HPDE6-E6E7 (cell line): ENCODE measurements around the gene COG5.

ENCODE experiments used
- DNase-seq: peaks from one replicate; pipeline ENCODE4 v3.0.0; 2011; ENCODE audit warnings: missing footprints; ENCODE audit errors: extremely low spot score

The COG5 gene

GRCh38 chr7:107394276-107394675 lies 169.4 kb downstream of the COG5 start:
- no peak for DNase-seq

- no peak for DNase-seq
Observed at GRCh38 chr7:107392830-107393229, 170.9 kb downstream of the COG5 start.

GRCh38 chr7:107390916-107391315 lies 172.8 kb downstream of the COG5 start:
- no peak for DNase-seq

GRCh38 chr7:107388604-107389003 lies 175.1 kb downstream of the COG5 start:
- DNase-seq, result no peak

GRCh38 chr7:107387573-107388219 lies 176.0 kb downstream of the COG5 start:
- DNase-seq, result no peak

- DNase-seq, result no peak
Observed at GRCh38 chr7:107387128-107387527, 176.6 kb downstream of the COG5 start.

GRCh38 chr7:107386548-107387102 lies 177.1 kb downstream of the COG5 start:
- DNase-seq, result no peak

GRCh38 chr7:107384025-107384424 lies 179.7 kb downstream of the COG5 start:
- no peak for DNase-seq

GRCh38 chr7:107383203-107383602 lies 180.5 kb downstream of the COG5 start:
- DNase-seq, result no peak

- no peak for DNase-seq
Observed at GRCh38 chr7:107381453-107381852, 182.3 kb downstream of the COG5 start.

GRCh38 chr7:107373354-107373753 lies 190.4 kb downstream of the COG5 start:
- DNase-seq, result no peak

- no peak for DNase-seq
Observed at GRCh38 chr7:107372298-107372697, 191.4 kb downstream of the COG5 start.

GRCh38 chr7:107370816-107371215 lies 192.9 kb downstream of the COG5 start:
- no peak for DNase-seq

- DNase-seq, result no peak
Observed at GRCh38 chr7:107364787-107365186, 198.9 kb downstream of the COG5 start.

- no peak for DNase-seq
Observed at GRCh38 chr7:107359520-107360316, 204.0 kb downstream of the COG5 start.

- no peak for DNase-seq
Observed at GRCh38 chr7:107355616-107356015, 208.1 kb downstream of the COG5 start.

GRCh38 chr7:107354640-107355039 lies 209.1 kb downstream of the COG5 start:
- DNase-seq, result no peak

GRCh38 chr7:107353701-107354100 lies 210.0 kb downstream of the COG5 start:
- no peak for DNase-seq

- DNase-seq, result no peak
Observed at GRCh38 chr7:107345898-107346297, 217.8 kb downstream of the COG5 start.

- no peak for DNase-seq
Observed at GRCh38 chr7:107344799-107345198, 218.9 kb downstream of the COG5 start.

- no peak for DNase-seq
Observed at GRCh38 chr7:107344286-107344685, 219.4 kb downstream of the COG5 start.

GRCh38 chr7:107338080-107338479 lies 225.6 kb downstream of the COG5 start:
- DNase-seq, result no peak
